Measurements from ENCODE around the gene S100PBP. TPM values are rescaled to one million over a fixed set of nuclear protein-coding genes. Genes with fewer than 3 reads are reported as not detected.

Gene S100PBP
- total RNA-seq, 6 donors from 2014 or later = 20.8 to 85.9 (median 34.9) TPM

GRCh38 chr1:32770741-32771548, 46.5 kb upstream of the S100PBP start:
- H3K4me3 ChIP-seq = no peak overlapping the region
- no peak overlapping the region for H3K27ac ChIP-seq
- peaks cover 2 to 48% (median 38%) of the 10 kb centered on the region in 4 donors for H3K36me3 ChIP-seq
- no peaks in the 10 kb centered on the region for H3K9me3 ChIP-seq
- TF ChIP-seq POLR2AphosphoS5 (IDR thresholded peaks at IDR 0.05) (no peak), EP300 (IDR thresholded peaks at IDR 0.05) (no peak), POLR2A (IDR thresholded peaks at IDR 0.05) (no peak)
- TF ChIP-seq, protein P1, sequence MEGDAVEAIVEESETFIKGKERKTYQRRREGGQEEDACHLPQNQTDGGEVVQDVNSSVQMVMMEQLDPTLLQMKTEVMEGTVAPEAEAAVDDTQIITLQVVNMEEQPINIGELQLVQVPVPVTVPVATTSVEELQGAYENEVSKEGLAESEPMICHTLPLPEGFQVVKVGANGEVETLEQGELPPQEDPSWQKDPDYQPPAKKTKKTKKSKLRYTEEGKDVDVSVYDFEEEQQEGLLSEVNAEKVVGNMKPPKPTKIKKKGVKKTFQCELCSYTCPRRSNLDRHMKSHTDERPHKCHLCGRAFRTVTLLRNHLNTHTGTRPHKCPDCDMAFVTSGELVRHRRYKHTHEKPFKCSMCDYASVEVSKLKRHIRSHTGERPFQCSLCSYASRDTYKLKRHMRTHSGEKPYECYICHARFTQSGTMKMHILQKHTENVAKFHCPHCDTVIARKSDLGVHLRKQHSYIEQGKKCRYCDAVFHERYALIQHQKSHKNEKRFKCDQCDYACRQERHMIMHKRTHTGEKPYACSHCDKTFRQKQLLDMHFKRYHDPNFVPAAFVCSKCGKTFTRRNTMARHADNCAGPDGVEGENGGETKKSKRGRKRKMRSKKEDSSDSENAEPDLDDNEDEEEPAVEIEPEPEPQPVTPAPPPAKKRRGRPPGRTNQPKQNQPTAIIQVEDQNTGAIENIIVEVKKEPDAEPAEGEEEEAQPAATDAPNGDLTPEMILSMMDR (IDR thresholded peaks at IDR 0.05) = no peak
- WGBS, 2 donors = 86 to 88% methylated on average over 15 to 17 of the region's 18 CpGs
- no peaks in the 10 kb centered on the region for H3K27me3 ChIP-seq
- peak in 1 of 2 donors; percentile 73 for DNase-seq
- no peak for ATAC-seq (ENCODE audit: low FRiP score in 2 of 2)
- peaks cover 27 to 56% (median 39%) of the 10 kb centered on the region in 4 donors for H3K4me1 ChIP-seq

- WGBS, 2 donors = 87 to 95% methylated on average over 3 to 19 of the region's 30 CpGs
- Histone ChIP-seq H3K27ac (peak overlapping the region in 2 of 4 donors; percentile 11 to 43), H3K9me3 (no peaks in the 10 kb centered on the region)
Observed at GRCh38 chr1:32771561-32772280, 45.7 kb upstream of the S100PBP start.

DNA sequence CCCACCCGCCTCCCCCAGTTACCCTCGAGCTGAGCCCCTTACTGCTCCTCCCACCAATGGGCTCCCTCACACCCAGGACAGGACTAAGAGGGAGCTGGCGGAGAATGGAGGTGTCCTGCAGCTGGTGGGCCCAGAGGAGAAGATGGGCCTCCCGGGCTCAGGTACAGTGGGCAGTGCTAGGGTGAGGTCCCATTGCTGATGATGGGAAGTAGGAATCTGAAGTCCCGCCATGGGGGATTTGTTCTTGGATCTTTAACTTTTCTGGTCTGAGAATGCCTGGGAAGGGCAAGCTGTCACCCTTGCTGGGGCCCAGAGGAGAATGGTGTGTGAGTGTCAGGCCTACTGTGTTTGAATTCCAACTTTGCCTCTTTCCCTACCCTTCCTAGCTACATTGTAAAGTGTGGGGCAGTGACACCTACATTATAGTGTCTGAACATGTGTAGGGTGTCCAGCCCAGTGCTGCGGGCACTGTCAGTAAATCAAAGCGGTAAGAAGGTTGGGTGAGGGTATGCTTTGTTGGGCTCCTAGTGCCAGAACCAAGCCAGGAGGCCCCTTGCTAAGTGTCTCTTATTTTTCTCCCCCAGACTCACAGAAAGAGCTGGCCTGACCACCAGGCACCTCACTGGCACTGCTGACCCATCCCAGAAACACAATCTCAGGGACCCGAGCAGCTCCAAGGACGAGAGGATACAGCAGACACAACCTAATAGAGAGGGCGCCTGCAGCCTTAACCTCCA, 45.0 kb upstream of the S100PBP start:
- no peaks in the 10 kb centered on the region for H3K27me3 ChIP-seq
- WGBS, 2 donors = 84 to 96% methylated on average over 6 to 9 of the region's 10 CpGs
- peaks cover 2 to 63% (median 46%) of the 10 kb centered on the region in 4 donors for H3K36me3 ChIP-seq
- ATAC-seq (ENCODE audit: low FRiP score in 2 of 2) = no peak
- H3K4me3 ChIP-seq = no peak overlapping the region
- peaks cover 16 to 41% (median 26%) of the 10 kb centered on the region in 4 donors for H3K4me1 ChIP-seq
- no peak for TF ChIP-seq POLR2AphosphoS5 (IDR thresholded peaks at IDR 0.05)
- no peak for TF ChIP-seq EP300 (IDR thresholded peaks at IDR 0.05)
- no peaks in the 10 kb centered on the region for H3K9me3 ChIP-seq
- no peak for DNase-seq
- H3K27ac ChIP-seq = peak overlapping the region in 3 of 4 donors; percentile 11 to 73 (median 43)

More at GRCh38 chr1:32771561-32772280, 45.7 kb upstream of the S100PBP start:
- no peaks in the 10 kb centered on the region for H3K27me3 ChIP-seq
- DNase-seq = peak in 1 of 2 donors; percentile 73
- H3K4me1 ChIP-seq = peaks cover 24 to 48% (median 33%) of the 10 kb centered on the region in 4 donors
- no peak overlapping the region for H3K4me3 ChIP-seq
- TF ChIP-seq POLR2A (IDR thresholded peaks at IDR 0.05) (no peak), POLR2AphosphoS5 (IDR thresholded peaks at IDR 0.05) (no peak), EP300 (IDR thresholded peaks at IDR 0.05) (no peak)
- TF ChIP-seq, protein P1 (IDR thresholded peaks at IDR 0.05) = no peak
- ATAC-seq (ENCODE audit: low FRiP score in 2 of 2) = no peak
- peaks cover 2 to 56% (median 42%) of the 10 kb centered on the region in 4 donors for H3K36me3 ChIP-seq

GRCh38 chr1:32773018-32773763, 44.3 kb upstream of the S100PBP start:
- whole genome bisulfite sequencing, 2 donors = 38 to 46% methylated on average over 8 to 9 of the region's 9 CpGs
- H3K36me3 ChIP-seq = peaks cover 2 to 70% (median 50%) of the 10 kb centered on the region in 4 donors
- peaks cover 12 to 34% (median 20%) of the 10 kb centered on the region in 4 donors for H3K4me1 ChIP-seq
- peak overlapping the region in 3 of 4 donors; percentile 32 to 73 (median 39) for H3K27ac ChIP-seq
- DNase-seq (peak; percentile 85 to 95), ATAC-seq (ENCODE audit: low FRiP score in 2 of 2) (peak; percentile 78 to 83)
- no peaks in the 10 kb centered on the region for H3K9me3 ChIP-seq
- TF ChIP-seq POLR2AphosphoS5 (IDR thresholded peaks at IDR 0.05) (peak in 1 of 2 donors; percentile 18), EP300 (IDR thresholded peaks at IDR 0.05) (no peak), POLR2A (IDR thresholded peaks at IDR 0.05) (no peak)
- TF ChIP-seq, protein P1 (IDR thresholded peaks at IDR 0.05) = peak; percentile 81 to 94 (median 89)
- H3K4me3 ChIP-seq = no peak overlapping the region
- no peaks in the 10 kb centered on the region for H3K27me3 ChIP-seq
